Stimulated activated CD4-positive, alpha-beta T cell treated with anti-CD3 and anti-CD28 coated beads, Interleukin-2, amount 100 ng/mL, for 48 hours (primary cell): Measurements from ENCODE around the gene ABCF2.

ENCODE experiments used
- DNase-seq, 2 donors: peaks; one replicate each; pipeline ENCODE4 v3.0.0-alpha.2; 2020

The ABCF2 gene

GRCh38 chr7:151215396-151215795, 11.6 kb downstream of the ABCF2 start:
- no peak for DNase-seq

- DNase-seq, result no peak
Measured at GRCh38 chr7:151213826-151214225, 13.2 kb downstream of the ABCF2 start.

GRCh38 chr7:151212626-151213025, 14.4 kb downstream of the ABCF2 start:
- DNase-seq, result no peak

- no peak for DNase-seq
Measured at GRCh38 chr7:151211155-151211772, 15.7 kb downstream of the ABCF2 start.

GRCh38 chr7:151210087-151210854, 16.7 kb downstream of the ABCF2 start, which contains the start of gene H2BK1:
H2BK1 (minus strand) TSS chr7:151210488; CDS start chr7:151210318, 170 bp downstream.
- DNase-seq, result no peak

GRCh38 chr7:151209588-151209987, 17.4 kb downstream of the ABCF2 start:
- DNase-seq, result no peak

GRCh38 chr7:151208253-151208862, 18.6 kb downstream of the ABCF2 start:
- DNase-seq, result no peak

- no peak for DNase-seq
Measured at GRCh38 chr7:151207804-151208203, 19.2 kb downstream of the ABCF2 start.

- no peak for DNase-seq
Measured at GRCh38 chr7:151207315-151207714, 19.7 kb downstream of the ABCF2 start.

- DNase-seq, result no peak
Measured at GRCh38 chr7:151206914-151207313, 20.1 kb downstream of the ABCF2 start.

GRCh38 chr7:151205730-151206129, 21.3 kb downstream of the ABCF2 start:
- DNase-seq, result no peak

- DNase-seq, result no peak
Measured at GRCh38 chr7:151204383-151205032, 22.5 kb downstream of the ABCF2 start.

GRCh38 chr7:151202836-151203235, 24.2 kb downstream of the ABCF2 start:
- no peak for DNase-seq

- DNase-seq, result no peak
Measured at GRCh38 chr7:151201751-151202150, 25.3 kb downstream of the ABCF2 start.

- DNase-seq, result no peak
Measured at GRCh38 chr7:151201344-151201743, 25.7 kb downstream of the ABCF2 start.

GRCh38 chr7:151198945-151199848, 27.8 kb downstream of the ABCF2 start:
- DNase-seq, result no peak

- no peak for DNase-seq
Measured at GRCh38 chr7:151197932-151198331, 29.1 kb downstream of the ABCF2 start.

- no peak for DNase-seq
Measured at GRCh38 chr7:151195616-151196450, 31.2 kb downstream of the ABCF2 start.

GRCh38 chr7:151194188-151194587, 32.8 kb downstream of the ABCF2 start:
- DNase-seq, result no peak

GRCh38 chr7:151193203-151193978, 33.6 kb downstream of the ABCF2 start:
- DNase-seq, result no peak
